ENCODE measurements around the gene ANKRD18B. TPM values are rescaled to one million over a fixed set of nuclear protein-coding genes. Genes with fewer than 3 reads are reported as not detected.

Gene ANKRD18B
- total RNA-seq, 1 experiment from 2014 or later = 2.2 TPM

- Mint-ChIP-seq H3K9me3 (ENCODE audit: unreplicated experiment) (no peaks in the 10 kb centered on the region), H3K36me3 (ENCODE audit: insufficient read depth, unreplicated experiment) (no peaks in the 10 kb centered on the region), H3K4me3 (ENCODE audit: unreplicated experiment) (no peak overlapping the region), H3K27ac (ENCODE audit: unreplicated experiment) (no peak overlapping the region), H3K27me3 (ENCODE audit: insufficient read depth, unreplicated experiment) (peaks cover 8% of the 10 kb centered on the region), H3K4me1 (ENCODE audit: low read depth, unreplicated experiment) (peaks cover 15% of the 10 kb centered on the region)
- no peaks in the 10 kb centered on the region for H3K36me3 ChIP-seq (ENCODE audit: control insufficient read depth, insufficient read depth, low read length)
- TF ChIP-seq CTCF (IDR thresholded peaks at IDR 0.05; ENCODE audit: insufficient read depth in 1 of 2, low read depth in 1 of 2, low read length in 1 of 2, severe bottlenecking in 1 of 2, unreplicated experiment in 1 of 2) = no peak
- no peak for DNase-seq
- no TSS peak for BruUV-seq (replicated peaks)
- H3K9me3 ChIP-seq = no peaks in the 10 kb centered on the region
- no peak overlapping the region for H3K4me3 ChIP-seq (ENCODE audit: low read depth, low read length)
- ChIA-PET CTCF (interaction anchor here (0.6 to 1.0 kb wide), 2 partner anchors 73 to 98 kb away, joined by 3 read pairs; no protein-coding TSS in a partner anchor), POLR2A (no interaction called here)
- intact Hi-C loops (cut with micrococcal nuclease; ENCODE audit: unreplicated experiment) = loop anchor here (5.0 kb wide), 1 partner anchor 156 kb away; no protein-coding TSS in a partner anchor
- no peaks in the 10 kb centered on the region for H3K4me1 ChIP-seq
- no peaks in the 10 kb centered on the region; the same call in 1 of the 2 replicates for H3K27me3 ChIP-seq (replicated peaks; ENCODE audit: control insufficient read depth, insufficient read depth, low read length)
Observed at GRCh38 chr9:33620738-33621439, 96.8 kb downstream of the ANKRD18B start.

Other genes starting within 250 kb of the ANKRD18B start
- 32.6 TPM in 2 replicates for gene NFX1, start 233.7 kb upstream of the ANKRD18B start, total RNA-seq (2022)
- 2.2 and 2.4 TPM in 2 replicates for gene AQP7, start 121.7 kb upstream of the ANKRD18B start, total RNA-seq (2022)
- 24.1 and 24.8 TPM in 2 replicates for gene AQP3, start 76.7 kb upstream of the ANKRD18B start, total RNA-seq (2022)
- 47.2 and 52.1 TPM in 2 replicates for gene NOL6, start 50.3 kb upstream of the ANKRD18B start, total RNA-seq (2022)